Adrenal gland (tissue), 5 donors: ENCODE measurements around the gene LMCD1.

ENCODE experiments used
- CTCF ChIP-seq, 6 experiments: fragments of 450-650 bp in 4 of 6; fragments of 200-600 bp in 2 of 6; sonication (generic) in 1 of 6; IDR thresholded peaks; 1 replicate in 5 of 6; 2 replicates in 1 of 6; pipeline versions ENCODE4 v1.5.1 to v1.8.0; 2016 to 2021; ENCODE audit warnings: antibody characterized with exemption in 6 of 6, mild to moderate bottlenecking in 2 of 6, moderate library complexity in 1 of 6
- POLR2A ChIP-seq, 2 donors: fragments of 450-650 bp; IDR thresholded peaks; one replicate each; pipeline ENCODE4 v1.6.1; 2017; ENCODE audit warnings: antibody characterized with exemption in 2 of 2, mild to moderate bottlenecking in 2 of 2, moderate library complexity in 1 of 2
- donor health status: DM: no; HTN: no; CAD: no.

GRCh38 chr3:8597219-8597853 lies 95.7 kb downstream of the LMCD1 start:
- TF ChIP-seq CTCF (IDR thresholded peaks at IDR 0.05) (no peak), POLR2A (IDR thresholded peaks at IDR 0.05) (no peak)
